GM18520 (cell line): ENCODE measurements around the gene VPS26A.
A peak's percentile ranks its signal among the peaks of the same experiment; 100 is the strongest.

Experiments
- ATAC-seq: cut with Tn5 transposase; IDR thresholded peaks from one replicate; pipeline ENCODE4 v1.9.1; 2021; ENCODE audit not compliant: unreplicated experiment

The VPS26A gene

DNA sequence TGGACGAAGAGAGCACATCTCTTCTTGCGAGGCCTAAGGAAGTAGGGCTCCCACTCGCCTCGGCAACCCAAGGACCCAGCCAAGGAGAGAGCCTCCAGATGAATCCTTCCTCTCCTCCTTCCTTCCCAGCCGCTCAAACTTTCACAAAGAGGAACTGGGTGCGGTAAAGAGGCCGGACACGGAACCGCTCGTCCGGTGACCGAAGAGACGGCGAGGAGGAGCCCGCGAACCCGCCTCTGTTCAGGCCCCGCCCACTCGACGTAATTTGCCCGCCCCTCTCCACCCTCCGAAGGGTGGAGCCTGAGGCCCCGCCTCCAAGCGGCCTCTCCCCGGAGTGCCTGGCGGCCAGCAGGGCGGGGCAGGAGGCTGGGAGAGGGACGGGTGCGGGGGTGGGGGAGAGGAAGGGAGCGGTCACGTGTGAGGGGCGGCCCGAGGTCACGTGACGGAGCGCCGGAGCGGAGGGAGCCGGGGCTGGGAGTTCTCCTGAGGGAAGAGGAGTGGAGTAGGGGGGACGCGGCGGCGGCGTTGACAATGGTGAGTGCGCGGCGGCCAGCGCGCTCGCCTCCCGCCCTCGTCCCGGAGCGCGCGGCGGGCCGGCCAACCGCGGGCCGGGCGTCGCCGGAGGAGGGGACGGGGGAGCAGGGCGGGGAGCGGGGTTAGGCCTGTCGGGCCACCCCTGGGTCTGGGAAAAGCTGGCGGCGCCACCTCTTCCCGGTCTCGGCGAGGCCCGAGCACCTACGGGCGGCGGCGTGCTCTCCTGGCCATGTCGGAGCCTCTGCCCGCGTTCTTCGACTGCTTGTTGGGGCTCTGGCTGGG is at the start of gene VPS26A:
Gene VPS26A (plus strand): TSS at position 432 of the 816 bp plus-strand sequence. CDS start 100 bp downstream, at position 532.
- peak; percentile 64 for ATAC-seq

DNA sequence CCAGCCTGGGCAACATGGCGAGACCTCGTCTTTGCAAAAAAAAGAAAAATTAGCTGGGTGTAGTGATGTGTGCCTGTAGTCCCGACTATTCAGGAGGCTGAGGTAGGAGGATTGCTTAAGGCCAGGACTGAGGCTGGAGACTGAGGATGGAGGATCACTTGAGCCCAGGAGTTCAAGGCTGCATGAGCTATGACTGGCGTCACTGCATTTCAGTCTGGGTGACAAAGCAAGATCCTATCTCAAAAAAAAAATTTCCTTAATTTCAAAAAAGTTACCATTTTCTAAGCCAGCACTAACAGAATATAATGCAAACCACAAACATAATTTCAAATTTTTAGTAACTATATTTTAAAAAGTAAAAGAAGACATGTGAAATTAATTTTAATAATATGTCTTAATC is 49.4 kb upstream of the VPS26A start:
- no peak for ATAC-seq

DNA sequence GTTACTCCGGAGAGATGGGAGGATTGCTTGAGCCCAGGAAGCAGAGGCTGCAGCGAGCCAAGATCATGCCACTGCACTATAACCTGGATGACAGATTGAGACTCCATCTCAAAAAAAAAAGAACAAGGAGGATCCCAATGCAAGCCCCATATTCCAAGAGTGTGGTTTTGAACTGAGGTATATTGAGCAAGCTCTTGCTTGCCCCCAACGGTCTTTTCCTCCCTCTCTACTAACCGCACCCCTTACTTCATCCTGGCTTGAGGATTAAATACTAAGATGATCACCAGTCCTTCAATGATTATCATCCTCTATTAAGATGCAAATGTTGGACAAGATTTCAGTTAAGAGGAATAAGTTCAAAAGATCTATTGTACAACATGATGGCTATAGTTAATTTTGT is 48.5 kb upstream of the VPS26A start:
- ATAC-seq = no peak

DNA sequence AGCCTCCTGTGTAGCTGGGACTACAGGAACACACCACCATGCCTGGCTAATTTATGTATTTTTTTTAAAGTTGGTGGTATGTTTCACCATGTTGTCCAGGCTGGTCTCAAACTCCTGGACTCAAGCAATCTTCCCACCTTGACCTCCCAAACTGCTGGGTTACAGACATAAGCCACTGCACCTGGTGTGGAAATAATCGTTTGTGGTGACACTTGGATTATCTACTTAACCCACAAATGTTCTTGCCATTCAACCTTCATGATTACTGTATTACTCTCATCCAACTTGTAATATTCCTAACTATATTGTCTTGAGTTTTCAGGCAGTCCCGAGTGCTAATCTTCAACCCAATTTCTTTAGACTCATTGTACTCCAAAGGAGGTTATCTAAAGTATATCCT is 45.7 kb upstream of the VPS26A start:
- no peak for ATAC-seq

DNA sequence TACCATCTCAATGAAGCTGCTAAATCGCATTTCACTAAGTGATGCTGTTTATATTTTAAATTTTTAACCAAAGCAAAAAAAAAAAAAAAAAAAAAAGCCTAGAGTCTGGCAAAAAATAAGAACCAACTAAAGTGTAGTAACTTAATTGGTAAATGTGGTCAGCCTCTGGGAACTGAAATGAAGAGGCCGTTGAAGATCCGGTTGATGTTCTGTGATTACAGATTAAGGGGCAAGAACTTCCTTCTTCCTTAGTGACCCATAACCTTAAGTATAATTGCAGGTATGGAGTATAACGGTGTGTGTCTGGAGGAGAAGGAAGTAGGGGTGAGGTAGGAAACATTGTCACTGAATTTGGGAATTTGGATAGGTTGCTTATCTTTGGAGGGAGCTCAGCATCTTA is 43.8 kb upstream of the VPS26A start:
- ATAC-seq = no peak

DNA sequence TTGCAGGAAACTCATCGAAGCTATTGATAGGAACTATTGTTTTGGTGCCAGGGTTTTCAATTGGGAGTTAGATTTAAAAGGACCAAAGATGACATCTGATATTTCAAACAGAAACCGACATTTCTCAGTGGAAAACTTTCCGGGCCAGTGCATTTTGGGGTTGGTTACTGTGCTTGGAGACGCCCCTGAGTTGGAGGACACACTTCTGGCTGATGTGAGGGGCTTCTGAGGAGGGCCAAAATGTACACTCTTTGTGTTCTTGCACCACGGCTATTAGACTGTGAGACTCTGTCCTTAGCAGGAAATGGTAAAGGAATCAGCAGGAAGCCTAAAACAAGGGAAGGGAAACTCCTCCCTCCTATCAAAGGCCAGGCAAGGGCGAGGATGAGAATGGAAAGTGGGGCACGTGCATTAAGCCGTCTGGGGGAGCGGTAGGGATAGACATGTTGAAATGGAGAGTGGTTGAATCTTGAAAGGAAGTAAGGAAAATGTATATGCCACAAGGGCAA is 37.9 kb upstream of the VPS26A start:
- ATAC-seq = no peak

DNA sequence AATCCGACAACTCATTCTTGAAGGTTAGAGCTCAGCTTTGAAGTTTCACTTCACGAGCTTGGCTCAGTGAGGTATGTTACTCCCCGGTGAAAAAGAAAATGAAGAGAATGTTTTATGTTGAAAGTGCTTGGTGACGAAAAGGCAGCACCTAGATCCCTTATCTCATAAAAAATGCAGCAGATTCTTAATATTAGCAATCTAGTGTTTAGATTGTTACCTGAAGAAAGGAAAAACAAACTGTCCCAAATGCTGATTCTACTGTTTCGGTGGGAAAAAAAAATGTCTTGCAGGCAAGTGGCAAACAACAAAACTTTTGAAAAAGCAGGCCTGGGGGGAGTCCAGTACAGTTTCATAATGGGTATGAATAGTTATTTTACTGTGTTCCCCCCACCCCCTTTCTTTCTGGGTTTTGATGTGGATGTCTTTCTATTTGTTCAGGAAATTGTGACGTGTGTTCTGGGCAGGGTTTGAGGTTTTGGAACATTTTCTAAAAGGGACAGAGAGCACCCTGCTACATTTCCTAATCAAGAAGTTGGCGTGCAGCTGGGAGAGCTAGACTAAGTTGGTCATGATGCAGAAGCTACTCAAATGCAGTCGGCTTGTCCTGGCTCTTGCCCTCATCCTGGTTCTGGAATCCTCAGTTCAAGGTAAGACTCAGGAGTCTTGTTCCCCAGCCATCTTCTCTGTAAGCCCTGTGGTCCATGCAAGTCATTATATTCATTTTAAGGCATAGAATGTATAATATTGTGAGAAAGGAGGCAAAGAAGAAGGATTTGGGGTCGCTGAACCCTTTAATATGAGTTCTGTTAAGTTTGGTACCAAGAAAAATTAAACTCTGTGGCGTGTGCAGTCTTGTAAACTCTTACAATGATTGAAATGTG is 36.1 kb upstream of the VPS26A start, which contains the start of gene SRGN:
Gene SRGN (plus strand): TSS at position 514 of the 881 bp plus-strand sequence. CDS start 55 bp downstream, at position 569.
- peak; percentile 29 for ATAC-seq

DNA sequence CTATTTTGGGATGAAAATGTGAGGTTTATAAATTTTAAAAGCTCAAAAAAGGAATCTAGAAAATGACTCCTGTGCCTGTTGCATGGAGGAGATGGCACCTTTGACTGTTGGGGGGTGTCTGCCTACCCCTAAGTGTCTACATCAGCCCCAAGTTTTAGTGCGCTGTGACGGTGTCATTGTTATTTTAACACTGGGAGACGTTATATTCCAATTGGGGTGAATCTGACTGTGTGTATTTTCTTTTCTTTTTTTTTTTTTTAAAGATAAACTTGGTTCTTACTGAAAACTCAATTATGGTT is 35.6 kb upstream of the VPS26A start:
- ATAC-seq = no peak

DNA sequence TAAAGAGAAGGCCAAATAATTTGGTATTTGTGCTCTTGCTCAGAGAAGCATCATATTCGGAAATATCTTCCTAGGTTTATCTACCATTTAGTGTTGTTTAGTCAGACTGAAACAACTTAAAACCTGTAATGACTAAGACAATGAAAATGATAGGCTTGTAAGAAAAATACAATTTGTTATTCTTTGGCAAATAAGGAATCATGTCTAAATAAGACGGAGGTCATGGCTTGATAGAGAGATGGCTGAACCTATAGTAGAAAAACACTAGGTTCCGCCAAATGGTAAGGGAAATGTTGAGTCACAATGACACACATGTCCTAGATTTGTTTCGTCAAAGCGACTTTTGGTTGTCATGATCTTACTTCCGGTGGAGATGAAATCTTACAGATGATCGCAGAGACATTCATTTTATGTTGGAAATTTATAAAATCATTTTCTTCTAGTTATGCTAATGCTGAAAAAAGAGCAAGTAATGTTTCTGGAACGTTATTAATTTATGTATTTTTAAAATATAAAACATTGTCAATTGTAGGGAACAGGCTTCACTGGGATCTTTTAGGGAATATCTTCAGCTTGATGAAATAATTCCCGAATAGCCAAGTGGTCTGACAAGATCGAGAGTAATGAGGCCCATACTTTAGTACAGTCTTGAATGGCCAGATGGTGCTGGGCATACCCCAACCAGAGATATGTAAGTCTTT is 35.0 kb upstream of the VPS26A start:
- ATAC-seq = no peak

DNA sequence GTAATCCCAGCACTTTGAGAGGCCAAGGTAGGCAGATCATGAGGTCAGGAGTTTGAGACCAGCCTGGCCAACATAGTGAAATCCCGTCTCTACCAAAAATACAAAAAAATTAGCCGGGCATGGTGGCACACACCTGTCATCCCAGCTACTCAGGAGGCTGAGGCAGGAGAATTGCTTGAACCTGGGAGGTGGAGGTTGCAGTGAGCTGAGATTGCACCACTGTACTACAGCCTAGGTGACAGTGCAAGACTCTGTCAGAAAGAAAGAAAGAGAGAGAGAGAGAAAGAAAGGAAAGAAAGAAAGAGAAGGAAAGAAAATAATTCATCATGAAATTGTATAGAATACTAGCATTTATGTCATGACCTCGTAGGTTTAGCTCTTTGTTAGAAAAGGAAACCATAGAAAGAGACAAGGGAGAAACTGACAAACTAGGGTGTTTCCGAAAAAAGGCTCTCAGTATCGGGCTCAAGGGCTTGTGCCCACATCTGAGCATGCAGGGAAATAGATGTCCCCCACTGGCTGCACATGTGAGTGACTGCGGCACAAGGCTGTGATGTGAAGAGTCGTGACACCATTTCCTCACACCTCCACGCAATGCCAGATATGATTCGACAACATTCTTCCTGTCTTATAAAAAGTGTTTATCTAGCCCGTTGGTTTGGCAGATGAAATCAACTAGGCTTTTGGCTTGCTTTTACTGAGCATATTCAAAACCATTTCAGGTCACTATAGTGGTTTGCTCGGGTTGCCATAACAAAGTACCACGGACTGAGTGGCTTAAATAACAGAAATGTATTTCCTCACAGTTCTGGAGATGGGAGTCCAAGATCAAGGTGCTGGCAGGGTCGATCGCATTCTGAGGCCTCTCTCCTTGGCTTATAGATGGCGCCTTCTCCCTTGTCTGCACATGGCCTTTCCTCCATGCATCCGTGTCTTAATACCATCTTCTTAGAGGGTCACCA is 34.1 kb upstream of the VPS26A start:
- ATAC-seq = peak; percentile 30

DNA sequence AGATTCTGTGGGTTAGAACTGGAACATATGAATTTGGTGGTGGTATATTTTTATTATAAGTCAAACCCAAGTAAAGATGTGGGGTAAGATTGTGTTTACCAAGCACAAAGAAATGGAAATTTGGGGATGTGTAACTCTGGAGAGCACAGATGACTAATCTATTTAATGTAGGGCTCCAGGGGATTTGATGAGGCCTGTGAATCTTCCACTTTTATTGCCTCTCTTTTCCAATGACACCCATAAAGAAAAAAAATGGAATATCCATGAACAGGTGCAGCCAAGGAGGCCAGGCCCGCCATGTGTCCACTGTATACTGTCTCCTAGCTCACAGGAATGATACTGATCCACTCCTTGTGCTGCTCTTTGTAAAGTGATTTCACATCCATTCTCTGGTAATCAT is 33.3 kb upstream of the VPS26A start:
- no peak for ATAC-seq

DNA sequence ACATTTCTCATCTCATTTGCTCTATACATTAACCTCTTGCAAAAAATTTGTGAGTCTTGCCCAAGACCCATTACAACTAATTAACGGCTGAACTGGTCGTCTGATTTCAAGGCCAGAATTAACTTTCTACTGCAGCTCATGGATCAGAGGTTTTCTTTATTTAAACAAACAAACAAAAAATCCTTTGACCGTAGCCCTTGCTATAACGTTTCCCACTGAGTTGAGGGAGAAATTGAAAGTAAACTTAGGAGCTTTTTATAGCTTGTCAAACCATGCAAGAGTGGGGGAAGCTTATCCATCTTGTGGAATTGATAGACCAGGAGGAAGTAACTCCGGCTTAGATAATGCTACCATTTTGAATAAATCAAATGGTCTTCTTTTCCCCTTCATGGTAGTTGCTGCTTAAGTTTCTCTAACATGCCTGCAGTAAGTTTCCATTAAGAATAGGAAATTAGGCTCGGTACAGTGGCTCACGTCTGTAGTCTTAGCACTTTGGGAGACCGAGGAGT is 32.8 kb upstream of the VPS26A start:
- no peak for ATAC-seq

DNA sequence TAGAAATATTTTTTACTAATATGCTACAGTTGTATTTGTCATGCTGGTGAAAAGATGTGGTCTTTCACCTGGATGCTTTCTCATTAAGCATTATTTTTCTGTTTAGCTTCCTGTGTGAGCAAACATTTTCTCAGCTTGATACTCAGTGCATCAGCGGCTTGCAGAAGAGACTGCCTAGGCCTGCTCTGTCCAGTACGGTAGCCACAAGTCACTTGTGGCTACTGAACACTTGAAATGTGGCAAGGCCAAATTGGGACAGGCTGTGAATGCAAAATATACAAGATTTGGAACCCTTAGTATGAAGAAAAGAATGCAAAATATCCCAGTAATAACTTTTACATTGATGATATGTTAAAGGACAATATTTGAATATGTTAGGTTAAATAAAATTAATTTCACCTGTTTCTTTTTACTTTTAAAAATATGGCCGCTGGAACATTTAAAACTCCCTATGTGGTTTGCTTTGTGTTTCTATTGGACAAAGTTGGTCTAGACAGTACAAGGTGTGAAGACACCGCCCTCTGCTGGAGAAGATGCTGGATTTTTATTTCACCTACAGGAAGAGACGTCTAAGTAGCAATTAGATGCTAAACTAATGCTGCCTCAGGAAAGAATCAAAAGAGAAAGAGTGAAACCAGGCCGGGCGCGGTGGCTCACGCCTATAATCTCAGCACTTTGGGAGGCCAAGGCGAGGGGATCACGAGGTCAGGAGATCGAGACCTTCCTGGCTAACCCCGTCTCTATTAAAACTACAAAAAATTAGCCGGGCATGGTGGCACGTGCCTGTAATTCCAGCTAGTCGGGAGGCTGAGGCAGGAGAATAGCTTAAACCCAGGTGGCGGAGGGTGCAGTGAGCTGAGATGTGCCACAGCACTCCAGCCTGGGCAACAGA is 30.8 kb upstream of the VPS26A start:
- ATAC-seq = peak; percentile 30

DNA sequence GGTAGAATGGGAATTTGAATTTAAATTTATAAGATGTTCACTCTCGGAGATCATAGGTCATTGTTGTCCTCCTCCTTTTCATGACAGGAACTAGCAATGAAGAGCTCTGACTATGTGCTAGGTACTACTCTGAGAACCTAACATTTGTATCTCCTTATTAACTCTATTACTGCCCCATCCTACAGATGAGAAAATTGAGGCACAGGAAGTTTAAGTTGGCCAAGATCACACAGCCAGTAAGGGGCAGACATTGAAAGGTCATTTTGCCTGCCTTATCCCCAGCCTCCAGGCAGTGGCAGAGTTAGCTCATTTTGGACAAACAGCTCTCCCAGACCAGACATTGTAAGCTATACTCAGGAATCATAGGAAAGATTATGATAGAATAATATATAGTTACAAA is 30.0 kb upstream of the VPS26A start:
- no peak for ATAC-seq

DNA sequence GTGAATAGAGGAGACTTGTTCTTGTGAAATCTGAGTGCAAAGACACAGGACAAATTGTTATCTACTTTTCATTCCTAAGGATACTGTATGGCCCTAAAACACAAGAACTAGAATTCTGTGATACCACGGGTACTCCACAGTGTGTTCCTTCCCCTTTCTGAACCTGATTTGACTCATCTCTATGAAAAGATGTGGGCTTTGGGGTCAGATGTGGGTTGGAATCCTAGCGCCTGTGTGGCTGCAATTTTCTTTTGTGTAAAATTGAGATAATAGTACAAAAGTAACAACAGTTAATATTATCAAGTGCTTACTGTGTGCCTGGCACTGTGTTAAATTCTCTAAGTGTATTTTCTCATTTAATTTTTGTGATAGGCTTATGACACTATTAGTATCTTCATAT is 27.9 kb upstream of the VPS26A start:
- no peak for ATAC-seq

DNA sequence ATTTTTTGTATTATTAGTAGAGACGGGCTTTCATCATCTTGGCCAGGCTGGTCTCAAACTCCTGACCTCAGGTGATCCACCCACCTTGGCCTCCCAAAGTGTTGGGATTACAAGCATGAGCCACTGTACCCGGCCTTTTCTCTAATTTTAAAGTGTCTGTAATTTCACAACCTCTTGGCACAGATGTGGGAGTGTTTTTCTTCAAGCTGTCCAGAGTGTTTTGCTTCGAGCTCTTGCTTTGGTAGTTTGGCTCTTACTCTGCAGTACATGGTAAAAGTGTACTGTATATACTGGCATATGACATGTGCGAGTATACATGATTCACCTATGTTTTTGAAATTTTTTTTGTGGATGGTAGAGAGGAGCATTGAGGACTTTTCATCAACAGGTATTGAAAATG is 26.2 kb upstream of the VPS26A start:
- no peak for ATAC-seq

DNA sequence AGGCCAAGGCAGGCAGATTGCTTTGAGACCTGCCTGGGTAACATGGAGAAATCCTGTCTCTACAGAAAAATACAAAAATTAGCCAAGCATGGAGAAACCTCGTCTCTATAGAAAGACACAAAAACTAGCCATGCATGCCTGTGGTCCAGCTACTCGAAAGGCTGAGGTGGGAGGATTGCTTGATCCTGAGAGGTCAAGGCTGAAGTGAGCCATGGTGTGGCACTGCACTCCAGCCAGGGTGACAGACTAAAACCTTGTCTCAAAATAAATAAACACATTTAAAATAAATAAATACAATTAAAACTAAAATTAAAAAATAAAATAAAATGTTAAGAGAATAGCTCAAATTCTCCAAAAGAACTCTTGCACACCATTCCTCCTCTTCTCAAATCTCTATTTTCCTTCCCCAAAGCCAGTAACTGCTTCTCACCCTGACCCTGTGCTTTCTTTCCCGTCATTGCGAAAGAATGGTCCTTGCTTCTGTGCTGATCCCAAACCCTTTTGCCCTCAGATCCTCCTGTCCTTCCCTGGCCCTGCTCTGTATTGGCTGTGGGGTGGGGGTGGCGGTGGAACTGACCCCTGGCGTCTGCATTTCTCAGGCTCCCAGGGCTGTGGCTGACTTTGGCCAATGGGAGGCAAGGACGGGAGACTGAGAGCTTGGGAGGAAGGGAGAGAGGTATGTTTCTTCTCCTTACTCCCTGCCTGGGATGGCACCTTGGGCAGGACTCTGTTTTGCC is 23.7 kb upstream of the VPS26A start:
- no peak for ATAC-seq

DNA sequence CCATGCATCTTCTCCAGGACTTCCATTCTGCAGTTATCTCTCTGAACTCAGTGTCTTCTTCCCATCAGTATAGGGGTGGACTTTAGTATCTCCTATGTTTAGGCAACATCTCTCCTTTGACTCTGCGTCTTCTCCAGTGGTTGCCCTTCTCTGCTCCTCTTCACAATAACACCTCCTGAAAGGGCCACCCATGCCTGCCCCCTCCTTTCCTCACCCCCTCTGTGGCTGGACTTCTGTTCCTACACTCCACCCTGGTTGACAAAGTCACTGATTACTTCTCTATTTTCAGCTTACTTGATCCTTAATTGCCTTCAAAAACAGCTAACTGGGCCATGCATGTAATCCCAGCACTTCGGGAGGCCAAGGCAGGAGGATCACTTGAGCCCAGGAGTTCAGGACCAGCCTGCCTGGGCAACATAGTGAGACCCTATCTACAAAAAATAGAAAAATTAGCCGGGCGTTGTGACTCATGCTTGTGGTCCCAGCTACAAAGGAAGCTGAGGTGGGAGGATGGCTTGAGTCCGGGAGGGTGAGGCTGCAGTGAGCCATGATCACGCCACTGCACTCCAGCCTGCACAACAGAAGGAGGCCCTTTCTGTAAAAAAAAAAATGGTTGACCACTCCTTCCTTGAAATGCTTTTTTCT is 22.4 kb upstream of the VPS26A start:
- ATAC-seq = no peak
